ENCODE measurements around the gene VWF. TPM values are rescaled to one million over a fixed set of nuclear protein-coding genes. Genes with fewer than 3 reads are reported as not detected.

VWF gene
- total and polyA plus RNA-seq, 2 of the 4 experiments (the other 2 are of a cell fraction) = under 0.01 to 0.09 TPM

GRCh38 chr12:5908251-5908650 lies 216.2 kb downstream of the VWF start:
- Histone ChIP-seq H3K9me3 (ENCODE audit: control insufficient read depth, insufficient read depth, low read length) (no peaks in the 10 kb centered on the region), H3K18ac (ENCODE audit: low read depth, low read length) (no peak overlapping the region), H2BK15ac (ENCODE audit: low read depth, low read length) (no peak overlapping the region), H2BK20ac (ENCODE audit: low read depth, low read length) (no peak overlapping the region), H4K5ac (ENCODE audit: low read depth, low read length) (no peak overlapping the region), H3K27me3 (ENCODE audit: control insufficient read depth, insufficient read depth, low read length) (peaks cover 23% of the 10 kb centered on the region), H3K23ac (ENCODE audit: low read depth, low read length) (no peak overlapping the region), H3K36me3 (ENCODE audit: control insufficient read depth, insufficient read depth, low read length) (no peaks in the 10 kb centered on the region), H3K9me1 (ENCODE audit: insufficient read depth, low read length) (no peaks in the 10 kb centered on the region), H4K8ac (ENCODE audit: low read depth in 2 of 2, low read length in 2 of 2) (no peak overlapping the region), H3K4ac (ENCODE audit: low read depth, low read length) (no peak overlapping the region), H2BK5ac (ENCODE audit: low read depth, low read length, poor library complexity, severe bottlenecking) (no peak overlapping the region), H3K14ac (replicated peaks; ENCODE audit: low read depth, low read length) (no peak overlapping the region), H2AK5ac (ENCODE audit: low read depth, low read length) (no peak overlapping the region), H2BK120ac (ENCODE audit: low read depth, low read length) (no peak overlapping the region), H4K20me1 (ENCODE audit: insufficient read depth, low read length) (no peaks in the 10 kb centered on the region), H3K9ac (ENCODE audit: low read depth, low read length) (no peak overlapping the region), H2AFZ (replicated peaks; ENCODE audit: low read length, poor library complexity) (no peak overlapping the region), H3K4me3 (ENCODE audit: insufficient read depth, low read depth, low read length) (no peak overlapping the region), H3K56ac (ENCODE audit: extremely low read depth, insufficient read depth, low read length) (no peak overlapping the region), H3K27ac (ENCODE audit: insufficient read depth, low read length) (no peak overlapping the region), H3K4me1 (ENCODE audit: control insufficient read depth, insufficient read depth, low read length) (no peaks in the 10 kb centered on the region), H3K79me1 (ENCODE audit: low read depth in 1 of 2, low read length in 2 of 2) (no peaks in the 10 kb centered on the region), H2AK9ac (replicated peaks; ENCODE audit: low read depth, low read length, poor library complexity) (no peak overlapping the region), H3K4me2 (ENCODE audit: low read depth, low read length) (no peak overlapping the region), H4K91ac (ENCODE audit: insufficient read depth, low read depth, low read length) (no peak overlapping the region)
- intact Hi-C loops (cut with micrococcal nuclease) = no loop called here
- dilution Hi-C loops (cut with HindIII; ENCODE audit: low sequenced_read_pairs, unreplicated experiment) = no loop called here
- ChIA-PET CTCF (no interaction called here), POLR2A (ENCODE audit: unreplicated experiment) (no interaction called here)
- TF ChIP-seq SMC3 (IDR thresholded peaks at IDR 0.05; ENCODE audit: low read depth, low read length) (no peak), POLR2A (IDR thresholded peaks at IDR 0.05; ENCODE audit: low read depth, low read length) (no peak), RCOR1 (IDR thresholded peaks at IDR 0.05; ENCODE audit: insufficient replicate concordance, low read length) (no peak), CTCF (conservative IDR thresholded peaks at IDR 0.05; ENCODE audit: low read depth, low read length) (no peak), NFE2L2 (IDR thresholded peaks at IDR 0.05; ENCODE audit: low read depth, low read length) (no peak), MXI1 (IDR thresholded peaks at IDR 0.05; ENCODE audit: borderline replicate concordance, low read depth, low read length) (no peak), RAD21 (IDR thresholded peaks at IDR 0.05; ENCODE audit: low read length) (no peak), RFX5 (IDR thresholded peaks at IDR 0.05; ENCODE audit: low read depth, low read length) (no peak)
- no peak for ATAC-seq (ENCODE audit: low read depth)
- no TSS peak for BruUV-seq (replicated peaks)
- in situ Hi-C loops (cut with MboI; ENCODE audit: low sequenced_read_pairs) = no loop called here
- 79% methylated on average over 4 of the region's 7 CpGs; no CpG with 5 or more reads in 1 of the 2 experiments for WGBS, 2 experiments (ENCODE audit: extremely low coverage in 2 of 2, insufficient read length in 1 of 2)
- DNase-seq = no peak

All from IMR-90 (cell line).